HL-60 (cell line): ENCODE results near the gene ZFP57.

Source experiments
- DNase-seq, 2 experiments: peaks; one replicate each; pipeline ENCODE4 v3.0.0-alpha.2; 2010 to 2020; ENCODE audit warnings: low read depth in 1 of 2, low spot score in 1 of 2
- H3K27ac ChIP-seq: fragments of 250-450 bp; sonication (Bioruptor Pico); replicated peaks from 2 replicates; pipeline ENCODE4 v1.5.1; 2020; ENCODE audit warnings: mild to moderate bottlenecking, moderate library complexity
- H3K27me3 ChIP-seq: fragments of 250-450 bp; sonication (Bioruptor Pico); 2 replicates; pipeline ENCODE4 v1.5.1; 2021; ENCODE audit warnings: mild to moderate bottlenecking, moderate library complexity; ENCODE audit not compliant: insufficient read depth, poor library complexity, severe bottlenecking
- H3K4me3 ChIP-seq: replicated peaks from 2 replicates; pipeline ENCODE4 v1.5.1; 2011; ENCODE audit warnings: mild to moderate bottlenecking, control low read depth, low read length; ENCODE audit not compliant: insufficient read depth
- CTCF ChIP-seq: IDR thresholded peaks from one replicate; pipeline ENCODE4 v1.5.1; 2011; ENCODE audit warnings: low read length, control low read depth, inconsistent platforms; ENCODE audit not compliant: insufficient read depth
- GABPA ChIP-seq: IDR thresholded peaks from 2 replicates; pipeline ENCODE4 v1.6.1; 2012; ENCODE audit warnings: low read depth
- POLR2AphosphoS5 ChIP-seq: IDR thresholded peaks from 2 replicates; pipeline ENCODE4 v1.6.1; 2012; ENCODE audit warnings: low read depth
- REST ChIP-seq: IDR thresholded peaks from 2 replicates; pipeline ENCODE4 v1.6.1; 2012; ENCODE audit warnings: low read depth; ENCODE audit not compliant: insufficient replicate concordance
- SPI1 ChIP-seq: IDR thresholded peaks from 2 replicates; pipeline ENCODE4 v1.6.1; 2012; ENCODE audit warnings: low read depth, mild to moderate bottlenecking, borderline replicate concordance

ZFP57 gene

GRCh38 chr6:29702519-29703103 lies 21.7 kb upstream of the ZFP57 start:
- H3K27ac ChIP-seq, result no peak overlapping the region
- H3K27me3 ChIP-seq, result peaks cover 2% of the 10 kb centered on the region
- DNase-seq, result no peak
- no peak overlapping the region for H3K4me3 ChIP-seq
- TF ChIP-seq GABPA (no peak), SPI1 (no peak), REST (no peak), POLR2AphosphoS5 (no peak), CTCF (no peak)

- TF ChIP-seq POLR2AphosphoS5 (no peak), SPI1 (no peak), REST (no peak), GABPA (no peak), CTCF (no peak)
- H3K4me3 ChIP-seq, result no peak overlapping the region
- DNase-seq, result no peak
These were observed 15.5 kb upstream of the ZFP57 start for GRCh38 chr6:29696147-29697125.

GRCh38 chr6:29694637-29695036 lies 13.7 kb upstream of the ZFP57 start:
- TF ChIP-seq REST (no peak), GABPA (no peak)
- H3K4me3 ChIP-seq, result no peak overlapping the region
- H3K27ac ChIP-seq, result no peak overlapping the region
- DNase-seq, result no peak
- no peaks in the 10 kb centered on the region for H3K27me3 ChIP-seq

More at GRCh38 chr6:29696147-29697125, 15.5 kb upstream of the ZFP57 start:
- H3K27ac ChIP-seq, result no peak overlapping the region
- H3K27me3 ChIP-seq, result no peaks in the 10 kb centered on the region
